Activated CD8-positive, alpha-beta T cell treated with anti-CD3 and anti-CD28 coated beads for 36 hours (primary cell): ENCODE results near the gene SLC39A3. TPM values are rescaled to one million over a fixed set of nuclear protein-coding genes. Genes with fewer than 3 reads are reported as not detected.

Experiments used
- ATAC-seq: fragments of 200-7000 bp; cut with Tn5 transposase; one replicate; pipeline ENCODE4 v1.10.0; 2021; ENCODE audit warnings: mild to moderate bottlenecking, moderate library complexity
- CTCF ChIA-PET: fragments of 350-600 bp; sonication (Branson Sonifier 250); formaldehyde crosslinking; loops from one replicate; lab custom pipeline; 2021; ENCODE audit warnings: antibody characterized with exemption; lab: Charles Lee
- POLR2A ChIA-PET: fragments of 350-600 bp; sonication (Branson Sonifier 250); formaldehyde crosslinking; loops from one replicate; lab custom pipeline; 2021; ENCODE audit warnings: antibody characterized with exemption; lab: Charles Lee
- DNase-seq: peaks from one replicate; pipeline ENCODE4 v3.0.0-alpha.2; 2020
- H3K27ac Mint-ChIP-seq: one replicate; pipeline ENCODE4 v1.8.0; 2021; ENCODE audit warnings: mild to moderate bottlenecking, mixed read lengths
- H3K27me3 Mint-ChIP-seq: one replicate; pipeline ENCODE4 v1.8.0; 2021; ENCODE audit warnings: mixed read lengths
- H3K36me3 Mint-ChIP-seq: one replicate; pipeline ENCODE4 v1.8.0; 2021; ENCODE audit warnings: low read depth, mixed read lengths
- H3K4me1 Mint-ChIP-seq: one replicate; pipeline ENCODE4 v1.8.0; 2021; ENCODE audit warnings: low read depth, mixed read lengths
- H3K4me3 Mint-ChIP-seq: one replicate; pipeline ENCODE4 v1.8.0; 2021; ENCODE audit warnings: mild to moderate bottlenecking, moderate library complexity, mixed read lengths
- H3K9me3 Mint-ChIP-seq: one replicate; pipeline ENCODE4 v1.8.0; 2021; ENCODE audit warnings: mixed read lengths
- intact Hi-C: fragments of 100-400 bp; cut with micrococcal nuclease; formaldehyde crosslinking; loops from one replicate; pipeline ENCODE4 v1.10.0; 2022
- total RNA-seq, 2 experiments: library from RNA; stranded (reverse); gene quantifications; one replicate each; pipeline ENCODE4 v1.2.3, GENCODE V29; 2021
- TF ChIP-seq, protein P1 (sequence below): fragments of 200-600 bp; IDR thresholded peaks from one replicate; pipeline ENCODE4 v1.8.0; 2022; ENCODE audit warnings: antibody characterized with exemption, mild to moderate bottlenecking

The SLC39A3 gene
- total RNA-seq, 2 experiments from 2014 or later, result 35.5 to 38.1 TPM

DNA sequence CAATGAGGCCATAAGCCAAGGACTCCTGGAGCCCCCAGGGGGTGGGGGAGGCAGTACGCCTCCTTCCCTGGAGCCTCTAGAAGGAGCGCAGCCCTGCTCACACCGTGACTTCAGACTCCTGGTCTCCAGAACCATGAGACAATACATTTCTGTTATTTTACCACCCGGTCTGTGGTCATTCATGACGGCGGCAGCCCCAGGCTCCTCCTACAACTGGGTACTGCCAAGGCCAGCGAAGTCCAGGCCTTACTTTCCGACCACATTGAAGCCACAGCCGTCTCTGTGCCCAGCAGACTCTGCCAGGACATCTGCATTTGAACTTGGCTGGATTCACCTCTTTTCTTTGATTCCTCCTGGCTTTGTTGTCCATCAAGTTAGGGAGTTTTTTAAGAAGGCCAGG lies 47.9 kb downstream of the SLC39A3 start:
- intact Hi-C loops, result no loop called here
- no peak overlapping the region for H3K27ac Mint-ChIP-seq
- DNase-seq (no peak), ATAC-seq (no peak)
- no peak overlapping the region for H3K4me3 Mint-ChIP-seq
- H3K9me3 Mint-ChIP-seq, result no peaks in the 10 kb centered on the region
- H3K36me3 Mint-ChIP-seq, result no peaks in the 10 kb centered on the region
- no peaks in the 10 kb centered on the region for H3K27me3 Mint-ChIP-seq
- ChIA-PET POLR2A (no interaction called here), CTCF (interaction anchor here (1.2 kb wide), 1 partner anchor 195 kb away, joined by 3 read pairs; no protein-coding TSS in a partner anchor)
- no peaks in the 10 kb centered on the region for H3K4me1 Mint-ChIP-seq
- TF ChIP-seq, protein P1, sequence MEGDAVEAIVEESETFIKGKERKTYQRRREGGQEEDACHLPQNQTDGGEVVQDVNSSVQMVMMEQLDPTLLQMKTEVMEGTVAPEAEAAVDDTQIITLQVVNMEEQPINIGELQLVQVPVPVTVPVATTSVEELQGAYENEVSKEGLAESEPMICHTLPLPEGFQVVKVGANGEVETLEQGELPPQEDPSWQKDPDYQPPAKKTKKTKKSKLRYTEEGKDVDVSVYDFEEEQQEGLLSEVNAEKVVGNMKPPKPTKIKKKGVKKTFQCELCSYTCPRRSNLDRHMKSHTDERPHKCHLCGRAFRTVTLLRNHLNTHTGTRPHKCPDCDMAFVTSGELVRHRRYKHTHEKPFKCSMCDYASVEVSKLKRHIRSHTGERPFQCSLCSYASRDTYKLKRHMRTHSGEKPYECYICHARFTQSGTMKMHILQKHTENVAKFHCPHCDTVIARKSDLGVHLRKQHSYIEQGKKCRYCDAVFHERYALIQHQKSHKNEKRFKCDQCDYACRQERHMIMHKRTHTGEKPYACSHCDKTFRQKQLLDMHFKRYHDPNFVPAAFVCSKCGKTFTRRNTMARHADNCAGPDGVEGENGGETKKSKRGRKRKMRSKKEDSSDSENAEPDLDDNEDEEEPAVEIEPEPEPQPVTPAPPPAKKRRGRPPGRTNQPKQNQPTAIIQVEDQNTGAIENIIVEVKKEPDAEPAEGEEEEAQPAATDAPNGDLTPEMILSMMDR, result no peak

DNA sequence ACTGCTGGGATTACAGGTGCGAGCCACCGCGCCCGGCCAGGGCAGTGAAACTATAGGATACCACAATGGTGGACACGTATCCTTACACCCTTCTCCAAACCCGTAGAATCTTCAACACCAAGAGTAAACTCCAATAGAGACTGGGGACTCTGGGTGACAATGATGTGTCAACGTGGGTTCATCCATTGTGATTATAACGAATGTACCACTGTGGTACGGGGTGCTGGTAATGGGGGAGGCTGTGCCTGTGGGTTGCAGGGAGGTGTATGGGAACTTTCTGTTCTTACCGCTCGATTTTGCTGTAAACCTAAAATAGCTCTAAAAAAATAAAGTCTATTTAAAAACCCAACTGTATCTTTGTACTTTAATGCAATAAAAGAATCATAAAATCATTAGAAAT lies 49.0 kb downstream of the SLC39A3 start:
- DNase-seq (no peak), ATAC-seq (no peak)
- intact Hi-C loops, result no loop called here
- TF ChIP-seq, protein P1, result no peak
- Mint-ChIP-seq H3K4me3 (no peak overlapping the region), H3K9me3 (no peaks in the 10 kb centered on the region), H3K4me1 (no peaks in the 10 kb centered on the region), H3K36me3 (no peaks in the 10 kb centered on the region), H3K27ac (no peak overlapping the region), H3K27me3 (no peaks in the 10 kb centered on the region)
- POLR2A ChIA-PET, result interaction anchor here (0.6 to 1.0 kb wide), 2 partner anchors 17 to 68 kb away, joined by 3 to 4 read pairs; no protein-coding TSS in a partner anchor
- CTCF ChIA-PET, result interaction anchor here (0.8 to 1.2 kb wide), 3 partner anchors 42 to 196 kb away, joined by 3 to 5 read pairs (median 3); no protein-coding TSS in a partner anchor

DNA sequence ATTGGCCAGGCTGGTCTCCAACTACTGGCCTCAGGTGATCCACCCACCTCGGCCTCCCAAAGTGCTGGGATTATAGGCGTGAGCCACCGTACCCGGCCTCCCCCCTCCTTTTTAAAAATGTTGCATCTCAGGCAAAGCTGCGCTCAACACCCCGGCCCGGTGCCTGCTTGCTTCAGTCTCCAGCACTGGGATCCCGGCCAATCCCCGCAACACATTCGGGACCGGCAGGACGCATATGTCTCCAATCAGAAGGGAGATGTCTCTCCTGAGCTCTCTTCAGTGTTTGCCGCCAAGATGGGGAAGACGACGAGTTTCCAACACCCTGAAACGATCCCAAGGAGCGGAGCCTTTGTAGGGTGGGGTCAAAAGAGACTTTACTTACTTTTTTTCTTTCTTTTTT lies 53.5 kb downstream of the SLC39A3 start:
- H3K36me3 Mint-ChIP-seq, result no peaks in the 10 kb centered on the region
- intact Hi-C loops, result no loop called here
- POLR2A ChIA-PET, result no interaction called here
- no peak for DNase-seq
- no peak overlapping the region for H3K4me3 Mint-ChIP-seq
- CTCF ChIA-PET, result no interaction called here
- no peaks in the 10 kb centered on the region for H3K4me1 Mint-ChIP-seq
- no peak for ATAC-seq
- H3K27ac Mint-ChIP-seq, result no peak overlapping the region
- TF ChIP-seq, protein P1, result no peak
- H3K27me3 Mint-ChIP-seq, result no peaks in the 10 kb centered on the region
- H3K9me3 Mint-ChIP-seq, result no peaks in the 10 kb centered on the region

DNA sequence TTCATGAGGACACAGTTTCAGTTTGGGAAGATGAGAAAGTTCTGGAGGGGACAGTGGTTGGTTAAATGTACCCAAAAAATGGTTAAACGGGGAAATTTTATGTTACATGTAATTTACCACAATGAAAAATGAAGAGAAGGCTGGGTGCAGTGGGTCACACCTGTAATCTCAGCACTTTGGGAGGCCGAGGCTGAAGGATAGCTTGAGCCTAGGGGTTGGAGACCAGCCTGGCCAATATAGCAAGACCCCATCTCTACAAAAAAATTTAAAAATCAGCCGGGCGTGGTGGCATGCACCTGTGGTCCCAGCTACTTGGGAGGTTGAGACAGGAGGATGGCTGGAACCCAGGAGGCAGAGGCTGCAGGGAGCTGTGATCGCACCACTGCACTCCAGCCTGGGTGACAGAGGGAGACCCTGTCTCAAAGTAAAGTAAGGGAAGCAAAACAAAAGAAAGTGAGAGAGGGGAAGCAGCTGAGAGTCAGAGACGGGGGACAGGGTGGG lies 54.6 kb downstream of the SLC39A3 start:
- Mint-ChIP-seq H3K27me3 (no peaks in the 10 kb centered on the region), H3K27ac (no peak overlapping the region), H3K4me3 (no peak overlapping the region), H3K4me1 (no peaks in the 10 kb centered on the region), H3K36me3 (no peaks in the 10 kb centered on the region), H3K9me3 (no peaks in the 10 kb centered on the region)
- intact Hi-C loops, result no loop called here
- CTCF ChIA-PET, result no interaction called here
- DNase-seq (no peak), ATAC-seq (no peak)
- POLR2A ChIA-PET, result no interaction called here
- TF ChIP-seq, protein P1, result no peak

DNA sequence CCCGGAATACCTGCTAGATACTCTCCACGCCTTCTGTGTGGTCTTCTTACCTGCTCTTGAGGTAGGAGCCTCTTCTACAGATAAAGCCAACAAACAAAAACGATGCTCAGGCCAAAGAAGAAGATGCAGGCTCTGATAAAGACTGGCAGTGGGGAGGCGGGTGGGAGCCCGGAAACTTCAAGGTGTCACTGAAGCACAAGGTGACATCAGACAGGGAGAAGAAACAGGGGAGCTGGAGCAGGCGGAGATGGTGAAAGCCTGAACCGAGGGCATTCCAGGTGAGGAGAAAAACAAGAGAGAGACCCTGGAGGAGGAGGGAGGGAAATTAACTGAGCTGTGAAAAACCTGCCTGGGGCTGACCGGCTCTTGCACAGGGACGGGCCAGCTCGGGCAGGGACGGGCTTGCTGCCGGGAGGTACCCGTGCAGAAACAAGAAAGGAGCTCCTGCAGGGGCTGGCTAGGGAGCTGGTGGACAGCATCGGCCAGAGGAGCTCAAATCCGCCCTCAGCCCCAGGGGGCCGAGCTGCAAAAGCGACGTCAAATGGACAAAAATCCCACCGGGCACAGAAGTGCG lies 56.3 kb downstream of the SLC39A3 start:
- POLR2A ChIA-PET, result no interaction called here
- ATAC-seq (no peak), DNase-seq (no peak)
- no peaks in the 10 kb centered on the region for H3K27me3 Mint-ChIP-seq
- no peak overlapping the region for H3K4me3 Mint-ChIP-seq
- no peaks in the 10 kb centered on the region for H3K36me3 Mint-ChIP-seq
- no peaks in the 10 kb centered on the region for H3K9me3 Mint-ChIP-seq
- TF ChIP-seq, protein P1, result no peak
- CTCF ChIA-PET, result interaction anchor here (1.2 kb wide), 1 partner anchor 35 kb away, joined by 3 read pairs; no protein-coding TSS in a partner anchor
- no peaks in the 10 kb centered on the region for H3K4me1 Mint-ChIP-seq
- no peak overlapping the region for H3K27ac Mint-ChIP-seq
- intact Hi-C loops, result no loop called here
